Fibroblast of lung (primary cell): ENCODE measurements around the gene NDFIP2. TPM values are rescaled to one million over a fixed set of nuclear protein-coding genes. Genes with fewer than 3 reads are reported as not detected.

Source experiments
- DNase-seq, 2 donors: peaks; one replicate each; pipeline versions ENCODE4 v3.0.0 to v3.0.0-alpha.2; 2010; ENCODE audit warnings: low read depth in 2 of 2
- H2AFZ ChIP-seq: 2 replicates; pipeline ENCODE4 v1.5.1; 2012; ENCODE audit warnings: low read length, control low read depth, inconsistent platforms
- H3K27ac ChIP-seq: 2 replicates; pipeline ENCODE4 v1.5.1; 2011; ENCODE audit warnings: low read length, control low read depth; ENCODE audit not compliant: insufficient read depth
- H3K27me3 ChIP-seq: 2 replicates; pipeline ENCODE4 v1.5.1; 2011; ENCODE audit warnings: mild to moderate bottlenecking, low read length; ENCODE audit not compliant: control insufficient read depth, insufficient read depth
- H3K36me3 ChIP-seq: 2 replicates; pipeline ENCODE4 v1.5.1; 2011; ENCODE audit warnings: low read length; ENCODE audit not compliant: control insufficient read depth, insufficient read depth
- H3K4me1 ChIP-seq: 2 replicates; pipeline ENCODE4 v1.5.1; 2011; ENCODE audit warnings: low read length; ENCODE audit not compliant: control insufficient read depth, insufficient read depth; ENCODE audit errors: extremely low read depth
- H3K4me2 ChIP-seq: 2 replicates; pipeline ENCODE4 v1.5.1; 2011; ENCODE audit warnings: low read length, control low read depth; ENCODE audit not compliant: insufficient read depth; ENCODE audit errors: extremely low read depth
- H3K4me3 ChIP-seq, 4 experiments: fragments of 200-600 bp in 1 of 4; sonication (generic) in 1 of 4; replicated peaks in 1 of 4; 2 replicates each; pipeline ENCODE4 v1.5.1; 2011 to 2016; ENCODE audit warnings: low read length in 4 of 4, low read depth in 3 of 4, mild to moderate bottlenecking in 3 of 4, control low read depth in 2 of 4, inconsistent platforms in 1 of 4, mixed read lengths in 1 of 4; ENCODE audit not compliant: insufficient read depth in 1 of 4; ENCODE audit errors: control extremely low read depth in 1 of 4
- H3K79me2 ChIP-seq: 2 replicates; pipeline ENCODE4 v1.5.1; 2012; ENCODE audit warnings: mild to moderate bottlenecking, low read length, inconsistent platforms; ENCODE audit not compliant: control insufficient read depth, insufficient read depth
- H3K9ac ChIP-seq: 2 replicates; pipeline ENCODE4 v1.5.1; 2011; ENCODE audit warnings: mild to moderate bottlenecking, low read length, control low read depth; ENCODE audit not compliant: insufficient read depth
- H3K9me3 ChIP-seq: 2 replicates; pipeline ENCODE4 v1.5.1; 2012; ENCODE audit warnings: low read depth, low read length; ENCODE audit not compliant: control insufficient read depth, insufficient read depth
- H4K20me1 ChIP-seq: 2 replicates; pipeline ENCODE4 v1.5.1; 2011; ENCODE audit warnings: low read length; ENCODE audit not compliant: control insufficient read depth, insufficient read depth; ENCODE audit errors: extremely low read depth
- EZH2 ChIP-seq: IDR thresholded peaks from 2 replicates; pipeline ENCODE4 v1.5.1; 2012; ENCODE audit warnings: low read length, control low read depth, mild to moderate bottlenecking; ENCODE audit errors: missing control alignments
- polyA plus RNA-seq, 2 donors: library from polyadenylated mRNA; depleted of rRNA in 1 of 2; stranded (reverse) in 1 of 2; unstranded in 1 of 2; fragments of >200 nt; gene quantifications; 2 replicates each; pipeline ENCODE4 v1.2.1, GENCODE V29; 2011 to 2012; ENCODE audit warnings: missing spikeins in 1 of 2
- total RNA-seq: library from RNA; depleted of rRNA; stranded (reverse); fragments of >200 nt; gene quantifications from 2 replicates; pipeline ENCODE4 v1.2.1, GENCODE V29; 2014
- TF ChIP-seq, protein P1 (sequence below), 2 donors: IDR thresholded peaks in 1 of 2; conservative IDR thresholded peaks in 1 of 2; 1 replicate in 1 of 2; 2 replicates in 1 of 2; pipeline ENCODE4 v1.5.1; 2011 to 2012; ENCODE audit warnings: low read length in 2 of 2, control low read depth in 1 of 2, inconsistent platforms in 1 of 2, low read depth in 1 of 2, mild to moderate bottlenecking in 1 of 2

The NDFIP2 gene
- total and polyA plus RNA-seq, 2 donors (not counting 1 experiment from before 2014, with no cell fraction given): 39.1 to 46.4 TPM

DNA sequence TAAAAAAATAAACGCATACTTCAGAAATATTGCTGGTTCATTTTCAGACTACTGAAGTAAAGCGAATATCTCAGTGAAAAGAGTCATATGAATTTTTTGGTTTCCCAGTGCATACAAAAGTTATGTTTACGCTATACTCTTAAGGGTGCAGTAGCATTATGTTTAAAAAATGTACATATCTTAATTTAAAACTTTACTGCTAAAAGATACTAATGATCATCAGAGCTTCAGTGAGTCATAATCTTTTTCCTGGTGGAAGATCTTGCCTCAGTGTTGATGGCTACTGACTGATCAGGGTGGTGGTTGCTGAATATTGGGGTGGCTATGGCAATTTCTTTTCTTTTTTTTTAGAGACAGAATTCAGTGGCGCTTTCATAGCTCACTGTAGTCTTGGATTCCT, 48.9 kb downstream of the NDFIP2 start:
- Histone ChIP-seq H3K4me3 (no peak overlapping the region), H3K4me2 (no peak overlapping the region), H3K27ac (no peak overlapping the region), H4K20me1 (no peaks in the 10 kb centered on the region), H3K27me3 (no peaks in the 10 kb centered on the region), H3K4me1 (peaks cover 6% of the 10 kb centered on the region), H2AFZ (no peak overlapping the region), H3K79me2 (no peaks in the 10 kb centered on the region), H3K9me3 (no peaks in the 10 kb centered on the region), H3K36me3 (no peaks in the 10 kb centered on the region), H3K9ac (no peak overlapping the region)
- TF ChIP-seq, protein P1, sequence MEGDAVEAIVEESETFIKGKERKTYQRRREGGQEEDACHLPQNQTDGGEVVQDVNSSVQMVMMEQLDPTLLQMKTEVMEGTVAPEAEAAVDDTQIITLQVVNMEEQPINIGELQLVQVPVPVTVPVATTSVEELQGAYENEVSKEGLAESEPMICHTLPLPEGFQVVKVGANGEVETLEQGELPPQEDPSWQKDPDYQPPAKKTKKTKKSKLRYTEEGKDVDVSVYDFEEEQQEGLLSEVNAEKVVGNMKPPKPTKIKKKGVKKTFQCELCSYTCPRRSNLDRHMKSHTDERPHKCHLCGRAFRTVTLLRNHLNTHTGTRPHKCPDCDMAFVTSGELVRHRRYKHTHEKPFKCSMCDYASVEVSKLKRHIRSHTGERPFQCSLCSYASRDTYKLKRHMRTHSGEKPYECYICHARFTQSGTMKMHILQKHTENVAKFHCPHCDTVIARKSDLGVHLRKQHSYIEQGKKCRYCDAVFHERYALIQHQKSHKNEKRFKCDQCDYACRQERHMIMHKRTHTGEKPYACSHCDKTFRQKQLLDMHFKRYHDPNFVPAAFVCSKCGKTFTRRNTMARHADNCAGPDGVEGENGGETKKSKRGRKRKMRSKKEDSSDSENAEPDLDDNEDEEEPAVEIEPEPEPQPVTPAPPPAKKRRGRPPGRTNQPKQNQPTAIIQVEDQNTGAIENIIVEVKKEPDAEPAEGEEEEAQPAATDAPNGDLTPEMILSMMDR (conservative IDR thresholded peaks at IDR 0.05 in 1 of 2, IDR thresholded peaks at IDR 0.05 in 1 of 2; ENCODE audit: low read depth in 1 of 2, low read length in 2 of 2): no peak
- TF ChIP-seq EZH2: no peak
- DNase-seq: no peak

DNA sequence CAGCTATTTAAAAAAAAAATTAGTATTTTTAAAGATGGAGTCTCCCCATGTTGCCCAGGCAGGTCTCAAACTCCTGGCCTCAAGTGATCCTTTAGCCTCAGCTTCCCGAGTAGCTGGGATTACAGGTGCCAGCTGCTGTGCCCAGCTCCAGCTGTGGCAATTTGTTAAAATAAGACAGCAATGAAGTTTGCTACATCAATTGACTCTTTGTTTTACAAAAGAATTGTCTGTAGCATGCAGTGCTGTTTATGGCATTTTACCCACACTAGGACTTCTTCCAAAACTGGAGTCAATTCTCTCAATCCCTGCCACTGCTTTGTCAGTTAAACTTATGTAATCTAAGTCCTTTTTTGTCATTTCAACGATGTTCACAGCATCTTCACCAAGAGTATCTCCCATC, 49.3 kb downstream of the NDFIP2 start:
- Histone ChIP-seq H2AFZ (no peak overlapping the region), H3K27ac (no peak overlapping the region), H3K79me2 (no peaks in the 10 kb centered on the region), H3K36me3 (no peaks in the 10 kb centered on the region), H3K4me1 (peaks cover 6% of the 10 kb centered on the region), H3K9me3 (no peaks in the 10 kb centered on the region), H3K4me2 (no peak overlapping the region), H4K20me1 (no peaks in the 10 kb centered on the region), H3K9ac (no peak overlapping the region), H3K4me3 (no peak overlapping the region), H3K27me3 (no peaks in the 10 kb centered on the region)
- TF ChIP-seq, protein P1 (conservative IDR thresholded peaks at IDR 0.05 in 1 of 2, IDR thresholded peaks at IDR 0.05 in 1 of 2; ENCODE audit: low read depth in 1 of 2, low read length in 2 of 2): no peak
- TF ChIP-seq EZH2: no peak
- DNase-seq: no peak

DNA sequence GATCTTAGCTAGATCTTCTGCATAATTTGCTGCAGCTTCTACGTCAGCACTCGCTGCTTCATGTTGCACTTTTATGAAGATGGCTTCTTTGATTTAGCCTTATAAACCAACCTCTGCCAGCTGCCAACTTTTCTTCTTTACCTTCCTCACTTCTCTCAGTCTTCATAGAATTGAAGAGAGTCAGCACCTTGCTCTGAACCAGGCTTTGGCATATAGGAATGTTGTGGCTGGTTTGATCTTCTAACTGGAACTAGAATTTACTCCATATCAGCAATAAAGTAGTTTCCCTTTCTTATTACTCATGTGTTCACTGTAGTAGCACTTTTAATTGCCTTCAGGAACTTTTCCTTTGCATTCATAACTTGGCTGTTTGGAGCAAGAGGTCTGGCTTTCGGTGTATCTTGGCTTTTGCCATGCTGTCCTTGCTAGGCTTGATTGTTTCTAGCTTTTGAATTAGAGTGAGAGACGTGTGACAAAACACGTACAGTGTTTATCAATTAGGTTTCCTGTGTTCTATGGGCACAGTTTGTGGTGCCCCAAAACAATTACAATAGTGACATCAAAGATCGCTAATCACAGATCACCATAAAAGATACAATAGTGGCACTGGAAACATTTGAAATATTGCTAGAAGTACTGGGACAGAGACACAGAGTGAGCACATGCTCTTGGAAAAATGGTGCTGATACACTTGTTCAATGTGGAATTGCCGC, 50.7 kb downstream of the NDFIP2 start:
- H3K9ac ChIP-seq: no peak overlapping the region
- no peaks in the 10 kb centered on the region for H3K9me3 ChIP-seq
- no peak for DNase-seq
- H3K36me3 ChIP-seq: no peaks in the 10 kb centered on the region
- no peaks in the 10 kb centered on the region for H4K20me1 ChIP-seq
- peaks cover 6% of the 10 kb centered on the region for H3K4me1 ChIP-seq
- H3K79me2 ChIP-seq: no peaks in the 10 kb centered on the region
- no peak overlapping the region for H3K27ac ChIP-seq
- TF ChIP-seq, protein P1 (conservative IDR thresholded peaks at IDR 0.05 in 1 of 2, IDR thresholded peaks at IDR 0.05 in 1 of 2; ENCODE audit: low read depth in 1 of 2, low read length in 2 of 2): no peak
- no peak for TF ChIP-seq EZH2
- H2AFZ ChIP-seq: no peak overlapping the region
- H3K4me2 ChIP-seq: no peak overlapping the region
- H3K4me3 ChIP-seq: no peak overlapping the region
- H3K27me3 ChIP-seq: no peaks in the 10 kb centered on the region
